GM21447 (cell line): ENCODE results near the gene TSPAN4.
A peak's percentile ranks its signal among the peaks of the same experiment; 100 is the strongest.

Experiments
- ATAC-seq: cut with Tn5 transposase; IDR thresholded peaks from one replicate; pipeline ENCODE4 v1.9.1; 2021; ENCODE audit not compliant: unreplicated experiment

Gene TSPAN4

GRCh38 chr11:905952-906351, 63.3 kb downstream of the TSPAN4 start:
- no peak for ATAC-seq

DNA sequence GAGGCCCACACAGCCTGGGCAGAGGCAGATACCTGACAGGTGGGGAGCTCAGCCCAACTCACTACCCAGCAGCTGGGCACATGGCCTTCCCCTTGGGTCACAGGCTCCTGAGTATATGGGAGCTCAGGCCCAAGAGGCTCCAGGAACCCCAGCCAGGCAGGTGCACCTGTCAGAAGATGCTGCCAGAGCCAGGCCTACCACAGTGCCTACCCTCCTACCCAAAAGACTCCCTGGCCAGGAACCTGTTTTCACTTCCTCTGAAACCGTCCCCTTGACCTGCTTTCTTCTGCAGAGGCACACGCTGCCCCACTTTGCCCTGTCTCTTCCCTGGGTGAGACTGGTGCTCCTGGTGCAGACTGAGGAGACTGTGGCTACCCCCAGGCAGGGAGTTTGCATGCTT, 65.0 kb downstream of the TSPAN4 start:
- ATAC-seq = no peak

GRCh38 chr11:908273-908672, 65.6 kb downstream of the TSPAN4 start:
- ATAC-seq = no peak

GRCh38 chr11:909406-909805, 66.8 kb downstream of the TSPAN4 start:
- no peak for ATAC-seq

GRCh38 chr11:910044-910588, 67.5 kb downstream of the TSPAN4 start:
- peak; percentile 36 for ATAC-seq

- ATAC-seq = peak; percentile 78
These were observed 68.0 kb downstream of the TSPAN4 start, which contains the start of gene CHID1 for GRCh38 chr11:910589-911030. Gene CHID1 (minus strand): TSS chr11:910810. CDS start chr11:904816, 5,994 bp downstream.

GRCh38 chr11:911031-911889, 68.6 kb downstream of the TSPAN4 start:
- peak; percentile 29 for ATAC-seq

- no peak for ATAC-seq
These were observed 69.2 kb downstream of the TSPAN4 start for GRCh38 chr11:911890-912219.

- ATAC-seq = no peak
These were observed 69.6 kb downstream of the TSPAN4 start for GRCh38 chr11:912266-912665.

DNA sequence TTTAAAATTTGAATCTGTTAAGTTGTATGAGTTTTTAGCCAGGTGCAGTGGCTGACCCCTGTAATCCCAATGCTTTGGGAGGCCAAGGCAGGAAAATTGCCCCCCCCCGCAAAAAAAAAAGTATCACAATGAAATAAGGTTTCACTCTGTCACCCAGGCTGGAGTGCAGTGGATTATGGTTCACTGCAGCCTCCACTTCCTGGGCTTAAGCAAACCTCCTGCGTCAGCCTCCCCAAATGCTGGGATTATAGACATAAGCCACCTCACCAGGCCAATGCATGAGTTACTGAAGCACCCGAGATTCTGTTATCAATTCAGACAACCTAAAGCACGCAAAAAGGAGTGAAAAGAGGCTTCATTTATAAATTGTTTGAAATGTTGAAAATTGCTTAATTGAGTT, 70.4 kb downstream of the TSPAN4 start:
- ATAC-seq = no peak

DNA sequence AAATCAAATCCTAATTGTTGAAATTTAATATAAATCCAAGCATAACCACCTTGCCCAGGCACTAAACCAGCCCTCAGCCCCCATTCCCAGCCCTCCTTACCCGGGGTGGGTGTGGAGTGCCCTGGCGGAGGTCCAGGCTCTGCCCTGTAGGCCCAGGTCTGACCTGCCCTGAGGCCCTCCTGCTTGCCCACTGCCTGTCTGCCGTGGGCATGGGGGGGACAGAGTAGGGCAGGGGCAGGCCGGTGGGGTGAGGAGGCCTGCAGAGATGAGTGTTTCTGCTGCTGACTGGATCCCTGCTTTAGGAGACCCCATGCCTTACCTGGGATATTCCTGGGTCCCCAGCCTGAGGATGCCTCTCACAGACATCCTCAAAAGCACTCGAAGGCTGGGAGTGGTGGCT, 71.6 kb downstream of the TSPAN4 start:
- ATAC-seq = no peak

DNA sequence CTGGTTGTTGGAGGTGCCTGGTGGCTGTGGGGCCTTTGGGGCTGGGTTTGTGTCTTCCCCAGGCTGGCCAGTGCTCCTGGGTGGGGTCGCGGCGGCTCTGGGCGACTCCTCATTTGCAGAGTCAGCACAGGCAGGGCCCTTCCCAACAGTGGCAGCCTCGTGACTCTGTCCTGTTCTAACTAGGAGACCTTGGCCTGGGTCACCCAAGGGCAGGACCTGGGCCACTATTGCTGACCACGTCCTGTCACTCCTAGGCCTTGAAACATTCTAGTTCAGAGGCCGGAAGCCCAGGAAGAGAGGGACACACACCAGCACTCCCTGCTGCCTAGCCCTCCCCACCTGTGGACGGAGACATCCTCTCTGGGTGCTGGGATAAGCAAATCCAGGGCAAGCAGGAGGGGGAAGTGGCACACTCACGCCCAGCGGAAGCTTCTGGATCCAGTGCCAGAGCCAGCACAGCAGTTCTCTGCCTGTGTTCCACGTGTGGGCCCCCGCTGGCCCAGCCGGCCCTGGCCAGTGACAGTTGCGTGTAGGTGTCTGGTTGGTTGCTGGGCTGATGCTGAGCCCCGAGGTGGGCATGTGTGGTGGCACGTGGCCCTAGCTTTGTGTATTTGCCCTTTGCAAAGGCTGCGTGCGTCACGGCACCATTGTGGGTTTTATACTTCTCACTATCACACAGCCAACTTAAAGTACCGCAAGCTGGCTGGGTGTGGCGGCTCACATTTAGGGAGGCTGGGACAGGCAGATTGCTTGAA, 72.3 kb downstream of the TSPAN4 start:
- ATAC-seq = no peak
